ENCODE data around the gene BARHL1. TPM values are rescaled to one million over a fixed set of nuclear protein-coding genes. Genes with fewer than 3 reads are reported as not detected.
"Not testable (repeated sequence)": the region's sequence is repeated elsewhere in the genome, so short reads cannot be mapped to it uniquely, and the experiment has no call there.

Gene BARHL1
- total RNA-seq, 1 experiment from 2014 or later: not detected

DNA sequence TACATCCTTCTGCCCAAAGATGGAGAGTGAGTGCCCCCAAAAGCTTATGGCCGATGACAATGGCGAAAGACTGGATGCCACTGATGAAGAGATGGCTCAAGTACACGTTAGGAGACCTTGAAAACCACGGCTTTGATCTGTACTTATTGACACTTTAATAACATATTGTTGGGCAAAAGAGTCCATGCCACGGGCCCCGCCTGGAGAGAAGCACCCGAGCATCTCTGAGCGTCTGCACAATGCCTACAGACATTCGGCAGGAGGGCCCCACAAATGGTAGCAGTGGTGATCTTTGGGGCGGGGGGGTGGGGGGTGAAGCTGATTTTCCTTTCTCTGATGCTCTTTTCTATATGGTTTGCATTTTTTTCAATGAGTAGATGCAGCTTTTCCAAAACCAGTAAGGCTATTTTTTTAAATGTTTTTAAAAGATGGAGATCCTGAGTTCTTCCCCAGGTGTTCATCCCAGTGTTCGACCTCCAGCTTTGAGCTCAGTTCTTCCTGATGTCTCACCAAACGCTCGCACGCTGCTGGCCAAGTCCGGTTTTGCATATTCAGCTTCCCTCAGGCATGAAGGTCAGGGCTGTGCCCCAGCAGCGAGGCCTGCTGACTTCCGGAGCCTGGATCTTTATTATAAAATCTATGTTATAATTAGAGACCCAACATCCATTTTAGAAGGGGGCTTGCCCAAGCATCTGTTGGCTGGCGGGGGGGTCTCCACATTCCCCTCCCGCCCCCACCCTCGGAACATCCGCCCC, 34.3 kb upstream of the BARHL1 start:
- no peaks in the 10 kb centered on the region for H3K9me3 ChIP-seq (replicated peaks)
- peaks cover 11% of the 10 kb centered on the region; the same call in 1 of the 2 replicates for H3K27me3 ChIP-seq
- no peak overlapping the region for H3K4me3 ChIP-seq
- DNase-seq: no peak
- no peaks in the 10 kb centered on the region for H3K36me3 ChIP-seq
- H3K4me1 ChIP-seq: no peaks in the 10 kb centered on the region
- no peak overlapping the region for H3K27ac ChIP-seq

DNA sequence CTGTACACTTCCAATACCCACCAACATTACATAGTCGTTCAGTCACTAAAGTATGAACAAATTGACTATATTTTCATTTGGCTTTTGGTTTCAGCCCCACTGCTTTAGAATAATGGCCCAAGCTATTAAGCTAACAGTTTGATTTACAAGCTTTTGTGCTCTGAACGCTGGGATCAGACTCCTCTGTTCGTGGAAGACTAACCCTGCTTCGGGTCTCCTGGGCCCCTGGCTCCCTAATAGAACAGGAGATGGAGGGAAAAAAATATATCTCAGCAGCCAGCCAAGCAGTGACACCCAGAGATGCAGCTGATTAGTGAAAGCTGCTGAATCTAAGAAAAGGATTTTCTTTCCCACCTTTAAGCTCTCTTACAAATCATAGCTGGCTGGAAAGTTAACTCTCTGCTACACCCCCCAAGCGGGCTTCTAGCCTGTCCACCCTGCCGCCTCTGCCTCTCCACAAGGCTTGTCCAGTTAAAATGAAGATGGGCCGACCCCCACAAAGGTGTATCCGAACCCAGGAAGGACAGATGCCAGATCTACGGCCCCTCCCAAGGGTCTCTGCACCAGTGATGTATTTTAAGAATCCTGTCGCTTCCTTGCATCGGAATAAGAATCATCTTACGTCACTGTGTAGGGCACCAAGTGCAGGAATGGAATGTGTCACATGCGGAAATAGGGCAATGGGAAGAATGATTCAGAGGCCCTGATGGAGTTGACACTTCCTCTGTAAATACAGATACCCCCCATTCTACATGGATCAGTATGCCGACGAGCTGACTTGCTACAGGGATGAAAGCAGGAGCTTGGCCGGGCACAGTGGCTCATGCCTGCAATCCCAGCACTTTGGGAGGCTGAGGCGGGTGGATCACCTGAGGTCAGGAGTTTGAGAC, 33.4 kb upstream of the BARHL1 start:
- Histone ChIP-seq H3K27ac (no peak overlapping the region), H3K9me3 (replicated peaks) (no peaks in the 10 kb centered on the region), H3K4me3 (no peak overlapping the region), H3K36me3 (no peaks in the 10 kb centered on the region), H3K27me3 (peaks cover 11% of the 10 kb centered on the region; the same call in 1 of the 2 replicates), H3K4me1 (no peaks in the 10 kb centered on the region)
- DNase-seq: no peak

DNA sequence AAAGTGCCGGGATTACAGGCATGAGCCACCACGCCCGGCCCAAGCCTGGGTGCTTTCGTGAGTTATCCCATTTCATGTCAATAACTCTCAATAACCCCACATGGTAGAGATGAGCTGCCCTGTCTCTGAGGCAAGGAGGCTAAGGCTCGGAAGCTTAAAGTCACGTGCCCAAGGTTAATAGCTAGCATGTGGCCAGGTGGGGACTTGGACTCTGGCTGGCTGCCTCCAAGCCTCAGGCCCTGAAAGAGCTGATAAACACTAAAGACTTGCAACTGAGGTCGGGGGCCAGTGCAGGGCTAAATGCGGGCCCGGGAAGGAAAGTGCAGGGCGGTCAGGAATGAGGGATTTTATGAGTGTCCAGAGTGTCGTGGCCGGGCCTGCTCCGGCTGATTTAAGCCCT, 30.9 kb upstream of the BARHL1 start:
- DNase-seq: no peak
- Histone ChIP-seq H3K9me3 (replicated peaks) (no peaks in the 10 kb centered on the region), H3K4me3 (no peak overlapping the region), H3K27ac (no peak overlapping the region), H3K36me3 (no peaks in the 10 kb centered on the region), H3K4me1 (no peaks in the 10 kb centered on the region), H3K27me3 (peaks cover 11% of the 10 kb centered on the region; the same call in 1 of the 2 replicates)

DNA sequence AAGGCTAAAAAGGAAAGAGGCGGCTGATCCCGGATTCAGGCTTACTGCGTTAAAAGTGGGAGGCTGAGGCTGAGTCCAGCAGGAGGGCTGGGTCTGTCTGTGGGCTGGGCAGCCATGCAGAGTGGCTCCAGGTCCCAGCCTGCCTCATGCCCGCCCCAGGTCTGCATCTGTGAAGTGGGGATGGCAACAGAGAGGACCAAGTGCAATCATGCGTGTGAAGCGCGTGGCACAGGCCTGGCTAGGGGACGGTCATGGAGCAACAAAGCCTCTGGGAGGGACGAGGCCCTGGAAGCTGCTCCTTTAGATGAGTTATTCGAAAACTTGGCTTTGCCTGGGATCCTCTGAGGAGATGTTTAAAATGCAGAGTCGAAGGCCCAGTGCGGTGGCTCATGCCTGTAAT, 30.4 kb upstream of the BARHL1 start:
- no peak for DNase-seq
- H3K27me3 ChIP-seq: peaks cover 13% of the 10 kb centered on the region

DNA sequence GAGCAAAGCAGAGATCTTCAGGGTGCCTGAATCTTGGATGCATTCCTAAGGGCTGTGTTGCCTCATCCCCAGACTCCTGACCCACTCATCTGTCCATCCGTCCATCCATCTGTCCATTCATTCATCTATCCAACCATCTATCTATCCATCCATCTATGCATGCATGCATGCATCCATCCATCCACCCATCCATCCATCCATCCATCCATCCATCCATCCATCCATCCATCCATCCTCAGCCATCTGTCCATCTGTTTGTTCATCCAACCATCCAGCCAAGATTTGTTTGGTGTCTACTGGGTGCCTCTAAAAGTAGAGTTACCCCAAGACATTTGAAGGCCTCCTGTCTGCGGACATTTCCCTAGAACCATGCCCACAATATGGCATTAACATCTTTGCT, 27.7 kb upstream of the BARHL1 start:
- Histone ChIP-seq H3K36me3 (no peaks in the 10 kb centered on the region), H3K9me3 (replicated peaks) (no peaks in the 10 kb centered on the region; the same call in 1 of the 2 replicates), H3K4me1 (no peaks in the 10 kb centered on the region), H3K27me3 (peaks cover 18% of the 10 kb centered on the region), H3K4me3 (no peak overlapping the region), H3K27ac (no peak overlapping the region)
- no peak for DNase-seq

More for the DNA sequence above, 30.4 kb upstream of the BARHL1 start:
- H3K4me3 ChIP-seq: no peak overlapping the region
- H3K36me3 ChIP-seq: no peaks in the 10 kb centered on the region
- no peaks in the 10 kb centered on the region for H3K4me1 ChIP-seq
- H3K9me3 ChIP-seq (replicated peaks): no peaks in the 10 kb centered on the region
- no peak overlapping the region for H3K27ac ChIP-seq

DNA sequence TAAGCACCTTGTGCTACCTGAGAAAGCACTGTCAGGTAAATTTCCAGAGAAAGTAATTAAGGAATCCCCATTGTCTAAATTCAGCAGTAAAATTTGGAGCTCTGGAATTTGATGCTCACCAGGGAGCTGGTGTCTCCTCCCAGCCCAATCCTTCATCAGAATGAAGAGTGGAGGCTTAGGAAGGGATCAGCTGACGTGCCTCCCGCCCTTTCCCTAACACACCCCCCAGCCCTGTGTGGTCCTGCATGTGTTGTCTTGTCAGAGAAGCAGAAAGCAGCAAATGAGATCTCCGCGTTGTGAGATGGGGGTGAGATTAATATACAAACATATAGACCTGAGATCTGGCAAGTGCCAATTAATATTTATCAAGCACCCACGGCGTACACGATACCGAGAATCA, 26.9 kb upstream of the BARHL1 start:
- Histone ChIP-seq H3K4me1 (no peaks in the 10 kb centered on the region), H3K27ac (no peak overlapping the region), H3K9me3 (replicated peaks) (no peaks in the 10 kb centered on the region; the same call in 1 of the 2 replicates), H3K4me3 (no peak overlapping the region), H3K27me3 (peaks cover 20% of the 10 kb centered on the region), H3K36me3 (no peaks in the 10 kb centered on the region)
- no peak for DNase-seq

DNA sequence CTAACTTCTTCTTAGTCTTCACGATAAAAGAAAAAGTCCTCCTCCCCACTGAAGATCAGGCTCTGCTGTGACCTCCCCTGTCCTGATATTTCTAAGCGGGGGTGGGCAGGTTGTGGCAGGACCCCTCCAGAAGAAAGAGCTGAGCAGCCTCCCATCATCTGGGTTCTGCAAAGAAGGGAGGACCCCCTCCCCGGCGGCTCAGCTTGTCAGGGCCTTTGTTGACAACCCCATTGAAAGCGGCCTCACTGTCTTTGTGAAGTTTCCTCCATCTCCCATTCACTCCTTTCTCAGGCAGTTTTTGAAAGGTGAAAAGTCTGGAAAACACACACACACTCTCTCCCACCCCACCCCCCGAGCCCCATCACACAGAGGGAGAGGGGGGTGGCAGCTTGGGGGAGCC, 26.2 kb upstream of the BARHL1 start:
- no peak overlapping the region for H3K4me3 ChIP-seq
- no peaks in the 10 kb centered on the region for H3K36me3 ChIP-seq
- DNase-seq: no peak
- no peaks in the 10 kb centered on the region; the same call in 1 of the 2 replicates for H3K9me3 ChIP-seq (replicated peaks)
- H3K27ac ChIP-seq: no peak overlapping the region
- H3K4me1 ChIP-seq: no peaks in the 10 kb centered on the region
- H3K27me3 ChIP-seq: peaks cover 25% of the 10 kb centered on the region

DNA sequence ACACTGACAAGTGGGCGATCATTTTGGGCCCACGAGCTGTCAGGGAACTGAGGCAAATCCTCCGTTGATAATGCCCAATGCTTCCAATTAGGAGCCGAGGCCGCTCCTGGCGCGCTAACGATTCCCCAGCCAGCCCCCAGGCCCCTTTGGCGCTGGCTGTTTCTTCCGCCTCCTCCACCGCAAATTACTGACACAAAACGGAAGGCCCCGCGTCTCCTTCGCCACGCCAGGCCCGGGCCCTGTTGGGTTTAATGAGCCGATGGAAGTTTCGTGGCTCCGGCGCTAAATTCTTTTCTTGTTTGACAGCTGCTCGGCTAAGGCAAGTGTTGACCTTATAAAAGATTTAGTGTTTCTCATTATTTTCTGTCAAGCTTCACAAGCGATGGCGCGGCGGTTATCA, 25.7 kb upstream of the BARHL1 start:
- H3K27ac ChIP-seq: no peak overlapping the region
- no peak for DNase-seq
- H3K4me1 ChIP-seq: no peaks in the 10 kb centered on the region
- peaks cover 28% of the 10 kb centered on the region for H3K27me3 ChIP-seq
- no peaks in the 10 kb centered on the region; the same call in 1 of the 2 replicates for H3K9me3 ChIP-seq (replicated peaks)
- no peak overlapping the region for H3K4me3 ChIP-seq
- no peaks in the 10 kb centered on the region for H3K36me3 ChIP-seq

DNA sequence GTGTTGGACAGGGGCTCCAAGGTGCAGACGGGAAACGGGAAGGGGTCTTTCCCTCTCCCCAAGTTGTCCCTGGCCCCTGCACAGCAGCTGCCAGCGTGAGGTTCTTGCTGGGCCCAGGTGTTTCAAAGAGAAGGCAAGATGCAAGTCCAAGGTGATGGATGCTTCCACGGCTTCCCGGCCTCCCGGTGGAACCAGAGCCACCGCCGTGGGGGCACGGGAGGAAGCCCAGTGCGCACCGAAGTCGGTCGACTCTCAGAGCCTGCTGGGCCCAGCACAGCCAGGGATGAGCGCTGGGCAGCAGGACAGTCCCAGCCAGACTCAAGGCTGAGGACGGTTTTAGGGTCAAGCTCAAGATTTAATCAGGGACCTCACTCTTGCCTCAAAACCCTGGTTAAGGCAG, 25.2 kb upstream of the BARHL1 start:
- Histone ChIP-seq H3K9me3 (replicated peaks) (no peaks in the 10 kb centered on the region; the same call in 1 of the 2 replicates), H3K4me3 (no peak overlapping the region), H3K27ac (no peak overlapping the region), H3K4me1 (no peaks in the 10 kb centered on the region), H3K27me3 (peaks cover 29% of the 10 kb centered on the region), H3K36me3 (no peaks in the 10 kb centered on the region)
- no peak for DNase-seq

DNA sequence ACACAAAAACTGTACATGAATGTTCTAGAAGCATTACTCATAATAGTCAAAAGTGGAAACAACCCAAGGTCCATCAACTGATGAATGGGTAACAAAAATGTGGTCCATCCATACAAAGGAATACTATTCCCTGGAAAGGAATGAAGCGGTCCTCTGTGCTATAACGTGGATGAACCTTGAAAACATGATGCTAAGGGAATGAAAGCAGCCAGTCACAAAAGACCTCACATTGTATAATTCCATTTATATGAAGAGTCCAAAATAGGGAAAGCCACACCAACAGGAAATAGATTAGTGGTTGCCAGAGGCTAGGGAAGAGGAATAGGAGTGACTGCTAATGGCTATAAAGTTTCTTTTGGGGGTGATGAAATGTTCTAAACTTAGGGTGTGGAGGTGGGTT, 22.7 kb upstream of the BARHL1 start:
- DNase-seq: no peak
- H3K4me1 ChIP-seq: no peaks in the 10 kb centered on the region
- no peak overlapping the region for H3K4me3 ChIP-seq
- H3K36me3 ChIP-seq: no peaks in the 10 kb centered on the region
- peaks cover 26% of the 10 kb centered on the region for H3K27me3 ChIP-seq
- H3K9me3 ChIP-seq (replicated peaks): no peaks in the 10 kb centered on the region; the same call in 1 of the 2 replicates
- H3K27ac ChIP-seq: no peak overlapping the region

DNA sequence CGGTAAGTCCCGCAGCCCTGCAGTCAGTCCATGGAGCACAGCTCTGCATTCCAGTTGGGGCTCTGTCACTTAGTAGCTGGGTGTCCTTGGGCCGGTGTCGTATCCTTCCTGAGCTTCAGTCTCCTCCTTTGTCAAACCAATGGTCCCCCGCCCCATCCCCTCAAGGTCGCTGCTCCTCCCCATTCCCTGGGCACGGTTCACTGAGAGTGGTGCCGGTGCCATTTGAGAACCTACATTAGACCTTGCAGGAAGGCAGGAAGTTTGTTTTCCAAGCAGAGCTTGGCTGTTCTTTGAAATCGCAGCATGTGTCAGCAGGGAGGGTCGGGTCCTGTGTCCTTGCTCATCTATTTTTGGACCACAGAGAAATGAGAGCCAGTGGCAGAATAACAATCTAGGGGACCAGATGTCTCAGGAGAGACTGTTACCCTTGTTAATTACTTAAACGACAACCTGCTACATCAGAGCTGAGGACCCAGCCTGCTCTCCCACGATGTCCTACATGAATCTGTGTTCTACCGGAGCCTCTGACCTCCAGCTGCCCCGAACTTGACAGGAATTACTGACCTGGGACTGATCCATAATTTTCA, 21.7 kb upstream of the BARHL1 start:
- Histone ChIP-seq H3K27me3 (peaks cover 26% of the 10 kb centered on the region), H3K4me3 (no peak overlapping the region), H3K27ac (no peak overlapping the region), H3K9me3 (replicated peaks) (no peaks in the 10 kb centered on the region; the same call in 1 of the 2 replicates), H3K4me1 (no peaks in the 10 kb centered on the region), H3K36me3 (no peaks in the 10 kb centered on the region)
- no peak for DNase-seq

DNA sequence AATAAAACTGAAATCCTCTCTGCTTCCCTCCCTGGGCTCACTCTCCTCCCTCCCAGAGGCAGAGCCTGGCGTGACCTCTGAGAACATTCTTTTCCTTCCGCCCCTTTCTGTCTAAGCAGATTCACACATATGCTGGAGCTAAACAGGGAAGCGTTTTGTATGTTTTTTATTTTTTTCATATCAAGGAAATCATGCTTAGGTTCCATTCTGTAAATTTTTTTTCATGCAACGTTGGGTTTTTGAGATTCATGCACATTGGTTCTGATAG, 20.2 kb upstream of the BARHL1 start:
- H3K27me3 ChIP-seq: peaks cover 22% of the 10 kb centered on the region
- no peak for DNase-seq
- H3K9me3 ChIP-seq (replicated peaks): no peaks in the 10 kb centered on the region; the same call in 1 of the 2 replicates
- H3K27ac ChIP-seq: no peak overlapping the region
- H3K4me3 ChIP-seq: no peak overlapping the region
- H3K36me3 ChIP-seq: no peaks in the 10 kb centered on the region
- H3K4me1 ChIP-seq: no peaks in the 10 kb centered on the region

DNA sequence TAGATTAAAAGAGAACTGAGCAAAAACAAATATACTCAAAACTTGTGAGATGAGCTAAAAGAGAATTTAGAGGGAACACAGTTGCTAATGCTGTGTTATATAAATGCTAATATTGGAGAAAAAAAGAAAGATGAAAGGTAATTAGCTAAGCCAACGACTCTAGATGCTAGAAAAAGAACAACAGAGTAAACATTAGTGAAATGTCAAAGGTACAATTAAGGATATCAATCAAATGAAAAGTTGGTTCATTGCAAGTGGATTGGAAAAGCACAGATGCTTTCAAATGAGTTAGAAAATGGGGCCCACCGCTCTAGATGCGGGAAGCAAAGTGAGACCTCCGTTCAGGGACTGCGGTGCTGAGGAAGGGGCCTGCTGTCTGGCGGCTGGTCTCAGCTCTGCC, 17.9 kb upstream of the BARHL1 start:
- Histone ChIP-seq H3K4me3 (no peak overlapping the region), H3K4me1 (no peaks in the 10 kb centered on the region), H3K27me3 (peaks cover 15% of the 10 kb centered on the region; the same call in 1 of the 2 replicates), H3K36me3 (no peaks in the 10 kb centered on the region), H3K27ac (no peak overlapping the region), H3K9me3 (replicated peaks) (no peaks in the 10 kb centered on the region; the same call in 1 of the 2 replicates)
- DNase-seq: no peak

DNA sequence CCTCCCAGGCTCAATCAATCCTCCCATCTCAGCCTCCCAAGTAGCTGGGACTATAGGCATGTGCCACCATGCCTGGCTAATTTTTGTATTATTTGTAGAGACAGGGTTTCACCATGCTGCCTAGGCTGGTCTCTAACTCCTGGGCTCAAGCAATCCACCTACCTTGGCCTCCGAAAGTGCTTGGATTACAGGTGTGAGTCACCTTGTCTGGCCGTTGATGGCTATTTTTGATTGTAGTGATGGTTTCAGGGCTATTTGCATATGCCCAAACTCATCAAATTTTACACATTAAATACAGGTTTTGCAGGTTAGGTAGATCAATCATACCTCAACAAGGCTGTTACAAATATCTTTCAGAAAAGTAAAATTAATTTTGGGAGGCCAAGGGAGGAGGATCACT, 13.6 kb upstream of the BARHL1 start:
- not testable (repeated sequence) for H3K27ac ChIP-seq; H3K27me3 ChIP-seq; H3K4me3 ChIP-seq; DNase-seq; H3K4me1 ChIP-seq; H3K36me3 ChIP-seq; H3K9me3 ChIP-seq (replicated peaks)
